ENCODE data around the gene ERMAP.

ERMAP gene

DNA sequence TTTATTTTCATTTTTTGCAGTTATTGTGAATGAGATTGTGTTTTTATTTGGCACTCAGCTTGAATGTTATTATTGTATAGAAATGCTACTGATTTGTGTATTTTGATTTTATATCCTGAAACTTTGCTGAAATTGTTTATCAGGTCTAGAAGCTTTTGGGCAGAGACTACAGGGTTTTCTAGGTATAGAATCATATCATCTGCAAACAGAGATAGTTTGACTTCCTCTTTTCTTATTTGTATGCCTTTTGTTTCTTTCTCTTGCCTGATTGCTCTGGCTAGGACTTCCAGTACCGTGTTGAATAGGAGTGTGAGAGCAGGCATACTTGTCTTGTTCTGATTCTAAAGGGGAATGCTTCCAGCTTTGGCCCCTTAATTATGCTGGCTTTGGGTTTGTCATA, 56.7 kb downstream of the ERMAP start:
- no peak for DNase-seq (ENCODE audit: low spot score)

DNA sequence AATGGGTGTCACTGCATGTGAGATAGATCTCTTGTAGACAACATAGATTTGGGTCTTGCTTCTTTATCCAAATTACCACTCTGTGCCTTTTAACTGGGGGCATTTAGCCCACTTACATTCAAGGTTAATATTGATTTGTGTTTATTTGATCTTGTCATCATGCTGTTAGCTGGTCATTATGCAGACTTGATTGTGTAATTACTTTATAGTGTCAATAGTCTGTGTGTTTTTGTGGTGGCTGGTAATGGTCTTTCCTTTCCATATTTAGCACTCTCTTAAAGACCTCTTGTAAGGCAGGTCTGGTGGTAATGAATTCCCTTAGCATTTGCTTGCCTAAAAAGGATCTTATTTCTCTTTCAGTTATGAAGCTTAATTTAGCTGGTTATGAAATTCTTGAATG, 59.1 kb downstream of the ERMAP start:
- DNase-seq (ENCODE audit: low spot score) = no peak

DNA sequence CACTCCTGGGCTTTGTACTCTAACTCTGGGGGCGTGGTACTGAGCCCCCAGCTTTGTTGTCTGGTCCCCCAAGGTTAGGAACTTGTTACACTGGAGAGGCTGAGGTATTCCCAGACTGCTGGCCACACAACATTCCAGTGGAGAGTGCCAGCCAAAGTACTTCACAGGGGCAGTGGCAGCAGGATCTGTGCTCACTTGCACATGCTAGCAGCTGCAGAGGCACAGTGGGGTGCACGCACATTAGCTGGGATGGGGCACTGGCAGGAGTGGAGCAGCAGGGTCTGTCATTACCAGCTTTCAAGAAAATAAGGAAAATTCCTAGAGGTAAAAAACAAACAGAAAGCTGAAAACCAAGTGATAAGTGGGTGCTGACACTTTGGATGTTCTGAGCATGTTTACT, 60.5 kb downstream of the ERMAP start:
- no peak for DNase-seq (ENCODE audit: low spot score)

DNA sequence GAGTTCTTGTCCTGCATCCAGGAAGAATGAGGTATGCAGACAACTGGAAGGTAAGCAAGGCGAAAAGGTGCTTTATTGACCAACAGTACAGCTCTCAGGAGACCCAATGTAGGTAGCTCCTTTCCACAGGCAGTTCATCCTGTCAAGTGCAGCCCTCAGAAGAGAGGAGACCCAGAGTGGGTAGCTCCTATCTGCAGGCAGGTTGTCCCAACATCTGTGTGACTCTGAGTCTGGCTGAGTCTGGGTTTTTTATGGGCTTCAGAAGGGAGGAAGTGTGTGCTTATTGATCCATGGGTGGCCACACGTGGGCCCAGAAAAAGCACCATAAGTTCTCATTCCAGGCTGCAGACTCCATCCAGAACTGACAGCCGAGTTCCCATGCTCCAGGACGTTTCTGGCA, 63.5 kb downstream of the ERMAP start:
- DNase-seq (ENCODE audit: low spot score) = no peak

DNA sequence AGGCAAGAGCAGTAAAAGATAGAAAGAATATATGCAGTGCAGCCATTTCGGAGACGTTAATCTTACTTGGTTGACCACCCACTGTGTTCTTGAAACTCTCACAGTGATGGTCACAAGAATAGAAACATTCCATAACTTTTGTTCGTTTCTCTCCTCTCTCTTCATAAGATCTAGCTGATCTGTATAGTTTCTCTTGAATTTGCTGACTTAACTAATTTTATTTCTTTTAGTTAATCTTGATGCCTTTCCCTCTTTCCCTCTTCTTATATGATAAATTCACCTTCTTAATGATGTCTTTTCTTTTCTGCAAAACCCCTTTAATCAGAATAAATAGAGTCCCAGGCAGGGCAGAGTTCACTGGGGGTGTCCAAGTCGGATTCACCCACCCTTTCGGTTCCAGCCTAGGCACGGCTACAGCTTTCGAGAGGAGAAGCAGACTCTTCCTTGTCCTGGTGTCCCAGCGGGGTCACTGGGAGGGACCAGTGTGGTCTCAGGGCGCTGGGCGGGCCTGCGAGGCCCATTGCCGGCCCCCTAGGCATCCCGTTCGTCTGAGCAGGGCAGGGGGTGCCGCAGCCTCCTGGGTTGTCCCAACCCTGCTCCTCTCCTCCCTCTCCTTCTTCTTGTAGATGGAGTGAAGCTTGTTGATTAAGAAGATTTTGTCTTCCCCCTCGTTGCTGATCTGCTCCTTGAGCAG, 69.3 kb downstream of the ERMAP start:
- DNase-seq (ENCODE audit: low spot score) = no peak

DNA sequence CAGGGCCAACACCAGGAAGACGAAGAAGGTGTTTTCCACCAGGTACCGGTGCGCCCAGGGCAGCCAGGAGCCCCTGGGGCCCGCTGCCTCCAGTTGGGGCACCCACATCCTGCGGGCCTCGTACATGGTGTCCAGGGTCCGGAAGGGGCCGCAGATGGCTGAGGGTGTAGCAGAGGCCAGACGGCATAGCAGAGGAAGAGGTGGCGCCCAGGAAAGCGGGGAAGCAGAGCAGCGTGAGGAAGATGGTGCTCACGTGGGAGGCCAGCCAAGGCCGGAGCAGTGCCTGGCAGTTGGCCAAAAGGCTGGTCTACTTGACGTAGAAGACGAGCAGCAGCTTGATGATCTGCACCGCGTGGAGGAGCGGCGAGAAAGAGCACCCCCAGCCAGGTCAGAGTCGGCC, 69.9 kb downstream of the ERMAP start:
- no peak for DNase-seq (ENCODE audit: low spot score)

DNA sequence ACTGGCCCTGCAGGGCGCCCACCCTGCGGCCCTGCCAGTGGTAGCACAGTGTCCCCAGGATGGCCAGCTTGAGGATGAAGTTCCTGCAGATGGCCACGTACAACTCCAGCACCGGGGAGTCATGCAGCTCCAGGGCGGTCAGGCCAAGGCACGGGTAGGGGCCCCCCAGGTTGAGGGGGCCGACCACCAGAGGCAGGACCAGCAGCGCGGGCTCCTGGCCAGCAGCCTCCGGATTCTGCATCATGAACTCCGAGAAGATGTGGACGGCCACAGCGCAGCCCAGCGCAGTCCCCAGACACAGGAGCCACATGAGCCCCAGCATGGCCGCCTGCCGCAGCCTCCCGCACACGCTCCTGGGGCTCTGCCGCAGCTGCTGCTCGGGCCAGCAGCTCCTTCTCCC, 70.4 kb downstream of the ERMAP start:
- no peak for DNase-seq (ENCODE audit: low spot score)

DNA sequence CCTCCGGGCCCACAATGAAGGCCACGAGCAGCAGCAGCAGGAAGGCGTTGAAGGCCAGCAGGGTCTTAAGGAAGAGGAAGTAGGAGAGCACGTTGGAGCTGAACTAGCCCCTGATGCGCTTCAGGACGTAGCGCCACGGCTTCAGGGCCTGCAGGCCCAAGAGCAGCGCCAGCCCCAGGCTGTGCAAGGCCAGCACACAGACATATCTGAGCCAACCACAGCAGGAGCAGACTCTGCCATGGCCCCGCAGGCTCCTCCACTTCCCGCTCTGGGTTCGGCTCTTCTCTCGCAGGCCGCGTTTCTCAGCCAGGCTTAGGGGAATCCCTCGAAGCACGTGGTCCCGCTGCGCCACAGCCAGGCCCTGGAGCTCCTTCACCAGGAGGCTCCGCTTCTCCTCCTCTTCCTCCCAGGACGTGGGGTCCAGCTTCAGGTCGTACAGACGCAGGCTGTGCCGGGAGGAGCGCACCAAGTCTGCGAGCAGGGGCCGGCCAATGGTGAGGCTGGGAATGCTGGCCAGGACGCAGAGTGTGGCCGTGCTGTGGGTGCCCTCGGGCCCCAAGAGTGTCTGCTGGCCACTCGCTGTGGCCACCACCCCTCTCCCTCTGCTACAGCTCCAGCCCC, 71.2 kb downstream of the ERMAP start:
- no peak for DNase-seq (ENCODE audit: low spot score)

DNA sequence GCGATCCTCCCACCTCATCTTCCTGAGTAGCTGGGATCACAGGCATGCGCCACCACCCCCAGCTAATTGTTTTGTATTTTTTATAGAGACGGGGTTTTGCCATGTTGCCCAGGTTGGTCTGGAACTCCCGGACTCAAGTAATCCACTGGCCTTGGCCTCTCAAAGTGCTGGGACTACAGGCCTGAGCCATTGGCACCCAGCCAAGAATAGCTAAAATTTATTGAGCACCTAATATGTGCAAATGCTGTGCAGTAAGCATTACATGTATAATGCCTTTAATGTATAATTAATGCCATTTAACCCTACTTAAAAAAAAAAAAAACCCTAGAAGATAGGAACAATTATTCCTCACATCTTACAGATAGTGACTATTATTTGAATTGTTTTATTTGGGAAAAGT, 72.3 kb downstream of the ERMAP start:
- no peak for DNase-seq (ENCODE audit: low spot score)

DNA sequence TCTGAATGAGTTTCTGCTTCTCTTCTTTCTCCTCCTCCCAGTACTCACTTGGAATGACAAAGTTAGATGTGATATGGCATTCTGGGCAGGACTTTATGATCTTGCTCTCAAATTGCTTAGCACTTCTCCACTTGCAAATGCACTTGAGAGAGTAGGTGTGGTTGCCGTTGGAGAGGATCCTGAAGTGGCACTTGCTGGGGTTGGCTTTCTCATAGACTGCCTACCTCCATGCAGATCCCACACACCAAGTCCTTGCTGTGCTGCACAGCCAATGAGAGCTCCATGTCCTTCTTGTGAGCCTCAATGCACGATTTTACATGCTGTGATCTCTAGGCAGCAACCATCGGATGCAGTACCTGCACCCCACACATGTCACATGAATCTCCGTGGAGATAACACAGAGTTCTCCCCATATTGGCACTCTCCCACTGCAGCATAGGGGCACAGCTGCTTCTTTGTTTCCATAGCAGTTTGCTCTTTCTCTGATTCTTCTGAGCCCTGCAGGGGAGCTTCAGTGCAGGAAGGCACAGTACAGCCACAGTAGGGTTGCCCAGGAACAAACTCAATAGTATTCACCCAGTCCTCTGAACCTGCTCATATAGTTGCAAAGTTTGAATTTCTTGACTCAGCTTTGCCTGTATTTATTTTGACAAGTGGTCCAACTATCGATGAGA, 74.7 kb downstream of the ERMAP start:
- DNase-seq (ENCODE audit: low spot score) = no peak
